Measurements from ENCODE around the gene DENND1C. TPM values are rescaled to one million over a fixed set of nuclear protein-coding genes. Genes with fewer than 3 reads are reported as not detected.

The DENND1C gene
- total RNA-seq, 1 experiment from 2014 or later = not detected

- Histone ChIP-seq H3K36me3 (ENCODE audit: low read depth, low read length) (no peaks in the 10 kb centered on the region), H3K9ac (ENCODE audit: low read length) (no peak overlapping the region), H3K9me3 (ENCODE audit: low read length) (no peaks in the 10 kb centered on the region), H3F3A (ENCODE audit: low read length, unreplicated experiment) (no peaks in the 10 kb centered on the region), H3K4me1 (ENCODE audit: insufficient read depth, low read length) (peaks cover 24% of the 10 kb centered on the region), H3K79me2 (ENCODE audit: low read length) (0 out of 2 replicates have a peak, but pooled peaks cover 4% of the 10 kb centered on the region), H3K9me2 (replicated peaks; ENCODE audit: low read length) (no peaks in the 10 kb centered on the region), H4K20me1 (ENCODE audit: low read length) (no peaks in the 10 kb centered on the region), H3K4me3 (ENCODE audit: low read length) (no peak overlapping the region), H3K27ac (ENCODE audit: low read length) (no peak overlapping the region), H3K4me2 (ENCODE audit: low read length) (no peak overlapping the region), H2AFZ (ENCODE audit: low read length) (no peak overlapping the region), H3K27me3 (ENCODE audit: low read length) (no peaks in the 10 kb centered on the region)
- no peak for ATAC-seq
- no peak for TF ChIP-seq CTCF (conservative IDR thresholded peaks at IDR 0.05; ENCODE audit: low read depth, low read length)
- TF ChIP-seq EZH2phosphoT487 (IDR thresholded peaks at IDR 0.05; ENCODE audit: borderline replicate concordance, low read length) = no peak
- no peak for TF ChIP-seq EZH2 (IDR thresholded peaks at IDR 0.05; ENCODE audit: low read length, unreplicated experiment)
- intact Hi-C loops (cut with micrococcal nuclease) = no loop called here
- ChIA-PET CTCF (no interaction called here), POLR2A (ENCODE audit: unreplicated experiment) (no interaction called here)
- no TSS peak for BruUV-seq (replicated peaks)
- DNase-seq = no peak
Measured at GRCh38 chr19:6527893-6528543, 46.4 kb upstream of the DENND1C start.

GRCh38 chr19:6524311-6524710 lies 42.7 kb upstream of the DENND1C start:
- Histone ChIP-seq H2AFZ (ENCODE audit: low read length) (no peak overlapping the region), H3K79me2 (ENCODE audit: low read length) (no peaks in the 10 kb centered on the region), H3F3A (ENCODE audit: low read length, unreplicated experiment) (no peaks in the 10 kb centered on the region), H3K9me2 (replicated peaks; ENCODE audit: low read length) (no peaks in the 10 kb centered on the region), H3K4me1 (ENCODE audit: insufficient read depth, low read length) (peaks cover 4% of the 10 kb centered on the region; the same call in 1 of the 2 replicates), H4K20me1 (ENCODE audit: low read length) (no peaks in the 10 kb centered on the region), H3K9ac (ENCODE audit: low read length) (no peak overlapping the region), H3K36me3 (ENCODE audit: low read depth, low read length) (no peaks in the 10 kb centered on the region), H3K27ac (ENCODE audit: low read length) (no peak overlapping the region), H3K27me3 (ENCODE audit: low read length) (no peaks in the 10 kb centered on the region), H3K4me3 (ENCODE audit: low read length) (no peak overlapping the region), H3K9me3 (ENCODE audit: low read length) (no peaks in the 10 kb centered on the region), H3K4me2 (ENCODE audit: low read length) (no peak overlapping the region)
- POLR2A ChIA-PET (ENCODE audit: unreplicated experiment) = interaction anchor here (0.6 kb wide), 1 partner anchor 27 kb away, joined by 9 read pairs; no protein-coding TSS in a partner anchor
- TF ChIP-seq EZH2phosphoT487 (IDR thresholded peaks at IDR 0.05; ENCODE audit: borderline replicate concordance, low read length) = no peak
- TF ChIP-seq CTCF (conservative IDR thresholded peaks at IDR 0.05; ENCODE audit: low read depth, low read length) = no peak
- no peak for TF ChIP-seq EZH2 (IDR thresholded peaks at IDR 0.05; ENCODE audit: low read length, unreplicated experiment)
- no peak for ATAC-seq
- BruUV-seq (replicated peaks) = no TSS peak
- CTCF ChIA-PET = interaction anchor here (0.6 kb wide), 1 partner anchor 488 kb away, joined by 5 read pairs; no protein-coding TSS in a partner anchor
- DNase-seq = no peak
- intact Hi-C loops (cut with micrococcal nuclease) = no loop called here

GRCh38 chr19:6522712-6523111 lies 41.1 kb upstream of the DENND1C start:
- intact Hi-C loops (cut with micrococcal nuclease) = no loop called here
- Histone ChIP-seq H4K20me1 (ENCODE audit: low read length) (no peaks in the 10 kb centered on the region), H3K9me2 (replicated peaks; ENCODE audit: low read length) (no peaks in the 10 kb centered on the region), H2AFZ (ENCODE audit: low read length) (no peak overlapping the region), H3F3A (ENCODE audit: low read length, unreplicated experiment) (no peaks in the 10 kb centered on the region), H3K4me3 (ENCODE audit: low read length) (no peak overlapping the region), H3K27me3 (ENCODE audit: low read length) (no peaks in the 10 kb centered on the region), H3K36me3 (ENCODE audit: low read depth, low read length) (no peaks in the 10 kb centered on the region), H3K27ac (ENCODE audit: low read length) (no peak overlapping the region), H3K4me2 (ENCODE audit: low read length) (no peak overlapping the region), H3K79me2 (ENCODE audit: low read length) (no peaks in the 10 kb centered on the region), H3K9ac (ENCODE audit: low read length) (no peak overlapping the region), H3K9me3 (ENCODE audit: low read length) (no peaks in the 10 kb centered on the region), H3K4me1 (ENCODE audit: insufficient read depth, low read length) (peaks cover 15% of the 10 kb centered on the region)
- DNase-seq (no peak), ATAC-seq (no peak)
- TF ChIP-seq CTCF (conservative IDR thresholded peaks at IDR 0.05; ENCODE audit: low read depth, low read length) (no peak), EZH2phosphoT487 (IDR thresholded peaks at IDR 0.05; ENCODE audit: borderline replicate concordance, low read length) (no peak), EZH2 (IDR thresholded peaks at IDR 0.05; ENCODE audit: low read length, unreplicated experiment) (no peak)
- BruUV-seq (replicated peaks) = no TSS peak
- POLR2A ChIA-PET (ENCODE audit: unreplicated experiment) = no interaction called here
- CTCF ChIA-PET = no interaction called here
